OCI-LY3 (cell line): ENCODE results near the gene RANBP3L.
"Not testable (repeated sequence)": the region's sequence is repeated elsewhere in the genome, so short reads cannot be mapped to it uniquely, and the experiment has no call there.

Experiments used
- H2AFZ ChIP-seq: fragments of 200-600, 300-600 bp; shearing (Covaris generic); 2 replicates; pipeline ENCODE4 v1.6.0; 2014; ENCODE audit warnings: antibody characterized with exemption, low read depth, low read length
- H3K27ac ChIP-seq: fragments of 200-600, 300-600 bp; sonication (generic); 2 replicates; pipeline ENCODE4 v1.5.1; 2014; ENCODE audit warnings: mild to moderate bottlenecking, low read length, moderate library complexity, mixed read lengths
- H3K27me3 ChIP-seq: fragments of 200-600, 300-600 bp; sonication (generic); 2 replicates; pipeline ENCODE4 v1.6.1; 2014; ENCODE audit warnings: low read depth, low read length, mixed read lengths
- H3K36me3 ChIP-seq: fragments of 200-600, 300-600 bp; sonication (generic); replicated peaks from 2 replicates; pipeline ENCODE3; 2014; ENCODE audit warnings: low read depth, low read length, mixed read lengths
- H3K4me1 ChIP-seq: fragments of 300-600, 200-600 bp; sonication (generic); 2 replicates; pipeline ENCODE4 v1.6.1; 2014; ENCODE audit warnings: low read length, mixed read lengths
- H3K4me2 ChIP-seq: fragments of 200-600, 300-600 bp; sonication (generic); 2 replicates; pipeline ENCODE4 v1.6.1; 2014; ENCODE audit warnings: low read length, mixed read lengths
- H3K4me3 ChIP-seq: fragments of 300-600, 200-600 bp; sonication (generic); 2 replicates; pipeline ENCODE4 v1.5.1; 2014; ENCODE audit warnings: antibody characterized with exemption, mild to moderate bottlenecking, low read length, moderate library complexity
- H3K79me2 ChIP-seq: fragments of 300-600, 200-600 bp; shearing (Covaris generic); 2 replicates; pipeline ENCODE4 v1.6.1; 2014; ENCODE audit warnings: mild to moderate bottlenecking, low read length, mixed read lengths
- H3K9ac ChIP-seq: fragments of 300-600, 200-600 bp; shearing (Covaris generic); 2 replicates; pipeline ENCODE4 v1.6.0; 2014; ENCODE audit warnings: mild to moderate bottlenecking, low read length, moderate library complexity
- H3K9me3 ChIP-seq: fragments of 200-600, 300-600 bp; shearing (Covaris generic); 2 replicates; pipeline ENCODE4 v1.6.1; 2014; ENCODE audit warnings: low read length, mixed read lengths; ENCODE audit not compliant: insufficient read depth
- H4K20me1 ChIP-seq: fragments of 200-600, 300-600 bp; sonication (generic); 2 replicates; pipeline ENCODE4 v1.6.1; 2016; ENCODE audit warnings: low read length, mixed read lengths; ENCODE audit not compliant: insufficient read depth
- CTCF ChIP-seq: fragments of 200-600, 300-600 bp; sonication (generic); IDR thresholded peaks from 2 replicates; pipeline ENCODE4 v1.5.1; 2014; ENCODE audit warnings: antibody characterized with exemption, low read length, low read depth
- EZH2phosphoT487 ChIP-seq: fragments of 200-600 bp; shearing (Covaris generic); IDR thresholded peaks from 2 replicates; pipeline ENCODE4 v1.6.1; 2018; ENCODE audit warnings: antibody characterized with exemption, mixed run types, low read depth

RANBP3L gene

DNA sequence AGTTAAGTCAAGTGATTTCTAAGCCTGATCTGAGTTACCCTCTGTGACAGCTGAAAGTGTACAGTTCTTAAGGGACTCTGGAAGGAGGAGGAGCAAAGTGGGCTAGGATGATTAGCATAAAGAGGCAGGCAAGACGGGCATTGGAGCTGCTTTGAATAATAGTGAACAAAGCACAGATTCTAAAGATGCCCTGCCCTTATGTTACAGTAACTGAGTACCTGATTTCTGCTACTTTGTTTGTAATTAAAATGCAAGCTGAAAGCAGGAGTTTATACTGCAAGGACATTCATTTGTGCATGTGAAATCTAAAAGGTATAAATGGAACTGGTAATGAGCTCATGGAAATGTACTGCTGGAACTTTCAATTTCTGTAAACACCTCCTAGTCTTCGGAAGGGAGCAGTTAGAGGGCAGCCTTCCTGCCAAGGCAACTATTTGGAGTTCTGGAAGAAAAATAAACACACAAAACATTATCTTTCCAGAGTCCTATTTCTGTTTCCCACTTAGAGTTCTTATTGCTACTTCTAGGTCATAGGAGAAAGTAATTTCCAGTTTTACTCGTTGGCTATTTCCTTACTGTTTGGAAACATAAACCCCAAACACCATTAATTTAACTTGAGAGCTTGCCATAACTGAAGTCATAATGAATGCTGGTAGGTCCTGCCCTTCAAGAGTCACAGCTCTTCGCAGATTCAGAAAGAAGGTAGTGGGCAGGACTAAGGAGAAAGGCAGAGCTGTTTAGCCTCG is at the start of gene RANBP3L:
Gene RANBP3L, minus strand, starts transcription at position 45 of the 746 bp plus-strand sequence. CDS start 486 bp downstream, outside the sequence.
- Histone ChIP-seq H3K9ac (no peak within 1 kb of the TSS), H3K4me2 (no peak within 1 kb of the TSS), H2AFZ (no peak within 1 kb of the TSS), H3K27me3 (0 out of 2 replicates have a peak, but pooled peaks cover 3% of the 10 kb centered on the region), H3K36me3 (no peaks in the 10 kb centered on the region), H3K79me2 (no peaks in the 10 kb centered on the region), H3K27ac (no peak within 1 kb of the TSS), H3K4me1 (no peaks in the 10 kb centered on the region), H3K9me3 (no peaks in the 10 kb centered on the region), H3K4me3 (no peak within 1 kb of the TSS), H4K20me1 (no peaks in the 10 kb centered on the region)
- no peak for TF ChIP-seq CTCF
- TF ChIP-seq EZH2phosphoT487: no peak

- Histone ChIP-seq H3K9me3 (no peaks in the 10 kb centered on the region), H3K9ac (no peak overlapping the region), H2AFZ (no peak overlapping the region), H3K4me3 (no peak overlapping the region), H3K36me3 (no peaks in the 10 kb centered on the region), H3K27ac (no peak overlapping the region), H3K27me3 (no peaks in the 10 kb centered on the region), H3K4me1 (no peaks in the 10 kb centered on the region), H3K4me2 (no peak overlapping the region), H4K20me1 (no peaks in the 10 kb centered on the region), H3K79me2 (no peaks in the 10 kb centered on the region)
- TF ChIP-seq CTCF (no peak), EZH2phosphoT487 (no peak)
Measured at GRCh38 chr5:36346896-36347690, 45.4 kb upstream of the RANBP3L start.

- Histone ChIP-seq H3K4me1 (no peaks in the 10 kb centered on the region), H3K79me2 (no peaks in the 10 kb centered on the region), H2AFZ (no peak overlapping the region), H3K4me2 (no peak overlapping the region), H4K20me1 (no peaks in the 10 kb centered on the region), H3K4me3 (no peak overlapping the region), H3K36me3 (no peaks in the 10 kb centered on the region), H3K27ac (no peak overlapping the region), H3K9ac (no peak overlapping the region), H3K27me3 (no peaks in the 10 kb centered on the region), H3K9me3 (no peaks in the 10 kb centered on the region)
- TF ChIP-seq CTCF (no peak), EZH2phosphoT487 (no peak)
Measured at GRCh38 chr5:36344899-36345298, 43.2 kb upstream of the RANBP3L start.

GRCh38 chr5:36341720-36342119 is 40.0 kb upstream of the RANBP3L start:
- not testable (repeated sequence) for H3K9ac ChIP-seq, H3K79me2 ChIP-seq, H3K36me3 ChIP-seq, H3K27me3 ChIP-seq, H3K9me3 ChIP-seq, H3K27ac ChIP-seq, H3K4me3 ChIP-seq, H2AFZ ChIP-seq, H3K4me1 ChIP-seq, H4K20me1 ChIP-seq, H3K4me2 ChIP-seq
